IMR-90 (cell line): ENCODE measurements around the gene KRTAP10-11.

ENCODE experiments used
- BHLHE40 ChIP-seq: fragments of 150-350 bp; IDR thresholded peaks from 2 replicates; pipeline ENCODE4 v1.6.1; 2016; ENCODE audit warnings: mild to moderate bottlenecking, low read depth, low read length
- MAFK ChIP-seq: IDR thresholded peaks from 2 replicates; pipeline ENCODE4 v1.6.1; 2012; ENCODE audit warnings: low read depth, low read length, improper control_type of control experiment
- RFX5 ChIP-seq: IDR thresholded peaks from 2 replicates; pipeline ENCODE4 v1.8.0; 2012; ENCODE audit warnings: low read depth, mild to moderate bottlenecking, low read length, moderate library complexity
- TF ChIP-seq, protein P1 (sequence below): conservative IDR thresholded peaks from 2 replicates; pipeline ENCODE4 v1.5.1; 2012; ENCODE audit warnings: mild to moderate bottlenecking, low read depth, low read length, improper control_type of control experiment

DNA sequence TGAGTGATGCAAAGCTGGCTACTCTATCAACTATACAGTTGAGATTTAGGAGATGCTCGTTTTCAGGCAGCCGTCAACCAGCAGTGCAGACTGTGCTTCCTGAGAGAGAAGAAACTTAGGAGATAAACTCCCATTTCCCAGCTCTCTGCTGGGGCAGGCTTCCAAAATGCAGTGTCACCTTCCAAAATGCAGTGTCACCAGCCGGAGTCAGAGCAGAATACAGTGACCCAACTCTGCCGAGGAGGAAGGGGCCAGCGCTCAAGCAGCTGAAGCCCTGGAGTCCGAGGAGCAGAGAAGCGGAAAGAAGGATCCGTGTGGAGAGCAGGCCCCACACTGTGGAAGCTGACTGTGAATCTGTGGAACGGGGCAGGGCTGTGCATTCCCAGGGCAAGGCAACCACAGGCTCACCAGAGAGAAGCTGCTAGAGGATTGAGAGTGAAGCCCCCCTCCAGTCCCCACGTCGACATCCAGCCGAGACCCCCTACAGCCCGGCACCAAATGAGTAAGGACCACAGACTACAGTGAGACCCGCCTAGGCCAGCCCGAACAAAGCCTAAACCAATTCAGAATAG is 36.5 kb downstream of the KRTAP10-11 start:
- TF ChIP-seq, protein P1, sequence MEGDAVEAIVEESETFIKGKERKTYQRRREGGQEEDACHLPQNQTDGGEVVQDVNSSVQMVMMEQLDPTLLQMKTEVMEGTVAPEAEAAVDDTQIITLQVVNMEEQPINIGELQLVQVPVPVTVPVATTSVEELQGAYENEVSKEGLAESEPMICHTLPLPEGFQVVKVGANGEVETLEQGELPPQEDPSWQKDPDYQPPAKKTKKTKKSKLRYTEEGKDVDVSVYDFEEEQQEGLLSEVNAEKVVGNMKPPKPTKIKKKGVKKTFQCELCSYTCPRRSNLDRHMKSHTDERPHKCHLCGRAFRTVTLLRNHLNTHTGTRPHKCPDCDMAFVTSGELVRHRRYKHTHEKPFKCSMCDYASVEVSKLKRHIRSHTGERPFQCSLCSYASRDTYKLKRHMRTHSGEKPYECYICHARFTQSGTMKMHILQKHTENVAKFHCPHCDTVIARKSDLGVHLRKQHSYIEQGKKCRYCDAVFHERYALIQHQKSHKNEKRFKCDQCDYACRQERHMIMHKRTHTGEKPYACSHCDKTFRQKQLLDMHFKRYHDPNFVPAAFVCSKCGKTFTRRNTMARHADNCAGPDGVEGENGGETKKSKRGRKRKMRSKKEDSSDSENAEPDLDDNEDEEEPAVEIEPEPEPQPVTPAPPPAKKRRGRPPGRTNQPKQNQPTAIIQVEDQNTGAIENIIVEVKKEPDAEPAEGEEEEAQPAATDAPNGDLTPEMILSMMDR: no peak
- TF ChIP-seq MAFK: no peak
- no peak for TF ChIP-seq BHLHE40
- TF ChIP-seq RFX5: no peak
